GM18867 (cell line): Measurements from ENCODE around the gene ATP2C1.
"Not testable (repeated sequence)": the region's sequence is repeated elsewhere in the genome, so short reads cannot be mapped to it uniquely, and the experiment has no call there.

Experiments
- ATAC-seq: cut with Tn5 transposase; IDR thresholded peaks from one replicate; pipeline ENCODE4 v1.9.1; 2021; ENCODE audit warnings: mild to moderate bottlenecking, moderate library complexity; ENCODE audit not compliant: unreplicated experiment

ATP2C1 gene

GRCh38 chr3:131036200-131036816 lies 142.4 kb downstream of the ATP2C1 start:
- no peak for ATAC-seq

GRCh38 chr3:131036986-131037385 lies 143.1 kb downstream of the ATP2C1 start:
- ATAC-seq: no peak

- no peak for ATAC-seq
Observed at GRCh38 chr3:131038326-131038725, 144.4 kb downstream of the ATP2C1 start.

GRCh38 chr3:131042271-131042985 lies 148.5 kb downstream of the ATP2C1 start:
- not testable (repeated sequence) for ATAC-seq

GRCh38 chr3:131047582-131047981 lies 153.7 kb downstream of the ATP2C1 start:
- ATAC-seq: no peak

- ATAC-seq: no peak
Observed at GRCh38 chr3:131048030-131048429, 154.1 kb downstream of the ATP2C1 start.

GRCh38 chr3:131050001-131050400 lies 156.1 kb downstream of the ATP2C1 start:
- ATAC-seq: no peak

- no peak for ATAC-seq
Observed at GRCh38 chr3:131053043-131053859, 159.4 kb downstream of the ATP2C1 start.
